H1 (cell line): Measurements from ENCODE around the gene ACTL8. TPM values are rescaled to one million over a fixed set of nuclear protein-coding genes. Genes with fewer than 3 reads are reported as not detected.

Source experiments
- CTCF ChIA-PET: fragments of 300-600 bp; sonication (Branson Sonifier 250); formaldehyde crosslinking; loops from one replicate; lab custom pipeline; 2021; ENCODE audit not compliant: partially characterized antibody; lab: Charles Lee
- POLR2A ChIA-PET: fragments of 300-600 bp; sonication (Branson Sonifier 250); formaldehyde crosslinking; loops from one replicate; lab custom pipeline; 2021; ENCODE audit warnings: inconsistent platforms; ENCODE audit not compliant: partially characterized antibody; lab: Charles Lee
- DNase-seq, 2 experiments: peaks; one replicate each; pipeline versions ENCODE4 v3.0.0 to v3.0.0-alpha.2; 2010 to 2022; ENCODE audit warnings: low spot score in 2 of 2, low read depth in 1 of 2, mixed read lengths in 1 of 2
- FAIRE-seq: peaks from 2 replicates; lab custom pipeline; 2011; peaks lifted over from hg19 to GRCh38; lab: Jason Lieb, UNC
- H2AFZ ChIP-seq: 2 replicates; pipeline ENCODE4 v1.8.1; 2012; ENCODE audit warnings: low read length, inconsistent platforms
- H2AK5ac ChIP-seq: 2 replicates; pipeline ENCODE4 v1.6.1; 2013; ENCODE audit warnings: low read depth, low read length
- H2BK120ac ChIP-seq: replicated peaks from 2 replicates; pipeline ENCODE3; 2013; ENCODE audit warnings: low read depth, low read length, inconsistent platforms
- H2BK12ac ChIP-seq: 2 replicates; pipeline ENCODE4 v1.6.1; 2013; ENCODE audit warnings: low read depth, low read length
- H2BK15ac ChIP-seq: 2 replicates; pipeline ENCODE4 v1.6.1; 2013; ENCODE audit warnings: low read length
- H2BK20ac ChIP-seq: 2 replicates; pipeline ENCODE4 v1.6.1; 2013; ENCODE audit warnings: low read length
- H2BK5ac ChIP-seq: 2 replicates; pipeline ENCODE4 v1.6.1; 2013; ENCODE audit warnings: low read depth, low read length
- H3K14ac ChIP-seq: 2 replicates; pipeline ENCODE4 v1.6.1; 2013; ENCODE audit warnings: inconsistent platforms; ENCODE audit not compliant: insufficient read length
- H3K18ac ChIP-seq: 2 replicates; pipeline ENCODE4 v1.6.1; 2013; ENCODE audit warnings: low read length; ENCODE audit errors: extremely low read depth
- H3K23ac ChIP-seq: 2 replicates; pipeline ENCODE4 v1.6.1; 2013; ENCODE audit warnings: inconsistent platforms; ENCODE audit not compliant: insufficient read length
- H3K23me2 ChIP-seq: 2 replicates; pipeline ENCODE4 v1.6.1; 2013; ENCODE audit warnings: low read depth, low read length
- H3K27ac ChIP-seq: 2 replicates; pipeline ENCODE4 v1.6.1; 2011; ENCODE audit warnings: low read depth, low read length, inconsistent platforms
- H3K27me3 ChIP-seq, 4 experiments: replicated peaks in 1 of 4; 1 replicate in 1 of 4; 2 replicates in 3 of 4; pipeline versions ENCODE4 v1.6.1 to v1.8.1; 2011 to 2013; ENCODE audit warnings: low read length in 3 of 4, mild to moderate bottlenecking in 3 of 4, inconsistent platforms in 2 of 4, mixed read lengths in 2 of 4, moderate library complexity in 1 of 4; ENCODE audit not compliant: control insufficient read depth in 3 of 4, insufficient read depth in 3 of 4; ENCODE audit errors: extremely low read depth in 1 of 4
- H3K36me3 ChIP-seq, 4 experiments: 2 replicates each; pipeline versions ENCODE4 v1.6.1 to v1.8.1; 2011 to 2013; ENCODE audit warnings: mild to moderate bottlenecking in 4 of 4, low read length in 3 of 4, moderate library complexity in 2 of 4, control low read depth in 1 of 4, inconsistent platforms in 1 of 4; ENCODE audit not compliant: insufficient read depth in 4 of 4, control insufficient read depth in 2 of 4
- H3K4ac ChIP-seq: replicated peaks from 2 replicates; pipeline ENCODE3; 2013; ENCODE audit warnings: low read length, low read depth, mixed read lengths, inconsistent platforms; ENCODE audit not compliant: insufficient read length
- H3K4me1 ChIP-seq, 4 experiments: replicated peaks in 1 of 4; 1 replicate in 1 of 4; 2 replicates in 3 of 4; pipeline versions ENCODE4 v1.6.1 to v1.8.1; 2011 to 2013; ENCODE audit warnings: low read length in 3 of 4, inconsistent platforms in 2 of 4, mixed read lengths in 1 of 4; ENCODE audit not compliant: insufficient read depth in 4 of 4, control insufficient read depth in 3 of 4
- H3K4me2 ChIP-seq, 2 experiments: 2 replicates each; pipeline versions ENCODE4 v1.6.1 to v1.8.1; 2011 to 2013; ENCODE audit warnings: low read depth in 2 of 2, low read length in 2 of 2, control low read depth in 1 of 2, inconsistent platforms in 1 of 2, mild to moderate bottlenecking in 1 of 2; ENCODE audit not compliant: insufficient read depth in 1 of 2
- H3K4me3 ChIP-seq, 4 experiments: fragments of 200-600, 300-600 bp in 1 of 4; sonication (generic), shearing (Covaris generic), sonication (Bioruptor Twin) in 1 of 4; 2 replicates each; pipeline versions ENCODE4 v1.5.1 to v1.8.1; 2011 to 2016; ENCODE audit warnings: low read length in 4 of 4, low read depth in 3 of 4, control low read depth in 2 of 4, inconsistent platforms in 2 of 4, mild to moderate bottlenecking in 2 of 4, mixed read lengths in 1 of 4, moderate library complexity in 1 of 4; ENCODE audit not compliant: insufficient read depth in 2 of 4; ENCODE audit errors: extremely low read depth in 1 of 4
- H3K56ac ChIP-seq: replicated peaks from 2 replicates; pipeline ENCODE3; 2013; ENCODE audit warnings: low read depth, mild to moderate bottlenecking, mixed read lengths, low read length, inconsistent platforms; ENCODE audit not compliant: insufficient read length
- H3K79me1 ChIP-seq: 2 replicates; pipeline ENCODE4 v1.6.1; 2013; ENCODE audit warnings: low read depth, low read length, control low read depth
- H3K79me2 ChIP-seq, 2 experiments: 2 replicates each; pipeline versions ENCODE4 v1.6.1 to v1.8.1; 2012 to 2013; ENCODE audit warnings: low read length in 2 of 2, mild to moderate bottlenecking in 2 of 2, inconsistent platforms in 1 of 2; ENCODE audit not compliant: insufficient read depth in 2 of 2, control insufficient read depth in 1 of 2
- H3K9ac ChIP-seq, 4 experiments: replicated peaks in 1 of 4; 1 replicate in 1 of 4; 2 replicates in 3 of 4; pipeline versions ENCODE4 v1.6.1 to v1.8.1; 2011 to 2013; ENCODE audit warnings: low read depth in 3 of 4, low read length in 3 of 4, control low read depth in 2 of 4, mild to moderate bottlenecking in 2 of 4, moderate library complexity in 2 of 4, inconsistent platforms in 1 of 4; ENCODE audit errors: extremely low read depth in 1 of 4
- H3K9me3 ChIP-seq, 2 experiments: 2 replicates each; pipeline versions ENCODE4 v1.6.1 to v1.8.1; 2012 to 2013; ENCODE audit warnings: mild to moderate bottlenecking in 2 of 2, moderate library complexity in 2 of 2, control low read depth in 1 of 2, inconsistent platforms in 1 of 2, low read depth in 1 of 2, low read length in 1 of 2, mixed read lengths in 1 of 2; ENCODE audit not compliant: insufficient read depth in 2 of 2
- H4K20me1 ChIP-seq, 2 experiments: replicated peaks in 1 of 2; 2 replicates each; pipeline versions ENCODE3 to v1.8.1; 2011 to 2013; ENCODE audit warnings: inconsistent platforms in 2 of 2, low read length in 2 of 2, mild to moderate bottlenecking in 1 of 2; ENCODE audit not compliant: insufficient read depth in 2 of 2, control insufficient read depth in 1 of 2
- H4K5ac ChIP-seq: 2 replicates; pipeline ENCODE4 v1.6.1; 2013; ENCODE audit warnings: low read length, low read depth, mixed read lengths, inconsistent platforms; ENCODE audit not compliant: insufficient read length
- H4K8ac ChIP-seq: 2 replicates; pipeline ENCODE4 v1.8.0; 2013; ENCODE audit warnings: mild to moderate bottlenecking, moderate library complexity, low read length, inconsistent platforms; ENCODE audit not compliant: insufficient read depth; ENCODE audit errors: extremely low read depth
- H4K91ac ChIP-seq: replicated peaks from 2 replicates; pipeline ENCODE3; 2013; ENCODE audit warnings: low read length, mixed read lengths, inconsistent platforms; ENCODE audit not compliant: insufficient read length
- BRCA1 ChIP-seq: IDR thresholded peaks from 2 replicates; pipeline ENCODE4 v1.6.1; 2012; ENCODE audit warnings: low read depth, low read length, improper control_type of control experiment
- CREB1 ChIP-seq: IDR thresholded peaks from 2 replicates; pipeline ENCODE4 v1.6.1; 2012; ENCODE audit warnings: inconsistent platforms
- JUND ChIP-seq: IDR thresholded peaks from 2 replicates; pipeline ENCODE4 v1.6.1; 2011; ENCODE audit warnings: mild to moderate bottlenecking, improper control_type of control experiment, low read length
- KDM5A ChIP-seq: fragments of 200-600 bp; IDR thresholded peaks from 2 replicates; pipeline ENCODE4 v1.7.1; 2012; ENCODE audit warnings: mild to moderate bottlenecking, low read length, inconsistent platforms, mixed read lengths
- RAD21 ChIP-seq, 2 experiments: IDR thresholded peaks in 1 of 2; conservative IDR thresholded peaks in 1 of 2; 2 replicates each; pipeline ENCODE4 v1.6.1; 2011; ENCODE audit warnings: low read depth in 2 of 2, low read length in 2 of 2, improper control_type of control experiment in 1 of 2, inconsistent platforms in 1 of 2, mild to moderate bottlenecking in 1 of 2, moderate library complexity in 1 of 2
- RNF2 ChIP-seq: fragments of 200-900, 300-1000 bp; sonication (generic); IDR thresholded peaks from 2 replicates; pipeline ENCODE4 v1.7.1; 2016; ENCODE audit warnings: borderline replicate concordance, low read depth, mild to moderate bottlenecking, antibody characterized with exemption, low read length; ENCODE audit not compliant: poor library complexity, severe bottlenecking; ENCODE audit errors: missing control alignments
- SAP30 ChIP-seq: fragments of 300-600 bp; sonication (generic); IDR thresholded peaks from 2 replicates; pipeline ENCODE4 v1.7.1; 2012; ENCODE audit warnings: low read length, moderate library complexity, mild to moderate bottlenecking, inconsistent platforms; ENCODE audit not compliant: insufficient read depth, insufficient replicate concordance
- SIRT6 ChIP-seq: IDR thresholded peaks from one replicate; pipeline ENCODE4 v1.7.1; 2012; ENCODE audit warnings: low read length, inconsistent platforms
- YY1 ChIP-seq: IDR thresholded peaks from 2 replicates; pipeline ENCODE4 v1.6.1; 2011; ENCODE audit warnings: low read depth, mild to moderate bottlenecking, low read length
- WGBS, 2 experiments: shearing (Covaris generic) in 1 of 2; methylation state at CpG; one replicate each; pipeline versions ENCODE4 v1.1.6 to v1.1.7; 2013 to 2015; ENCODE audit warnings: low lambda C conversion rate in 2 of 2, mixed read lengths in 2 of 2, inconsistent platforms in 1 of 2, low coverage in 1 of 2, missing lambda C conversion rate in 1 of 2; ENCODE audit not compliant: insufficient replicate concordance in 2 of 2, insufficient coverage in 1 of 2, insufficient read length in 1 of 2; ENCODE audit errors: extremely low coverage in 1 of 2, missing lambda C conversion rate in 1 of 2; 5-methylcytosine and 5-hydroxymethylcytosine counted together
- polyA plus RNA-seq, 7 experiments: library from polyadenylated mRNA; depleted of rRNA in 3 of 7; stranded (reverse) in 5 of 7; unstranded in 2 of 7; fragments of >200 nt in 5 of 7; fragments of 200-250 nt in 2 of 7; gene quantifications; 1 replicate in 5 of 7; 2 replicates in 1 of 7; 4 replicates in 1 of 7; pipeline versions ENCODE4 v1.2.1 to v1.2.3, GENCODE V29; 2011 to 2013; ENCODE audit warnings: missing spikeins in 2 of 7, mixed read lengths in 2 of 7
- total RNA-seq: library from RNA; stranded (reverse); fragmentation: NEBNext Ultra II Directional; extraction: Animal tissue kit (Norgen Biotek cat#: 25700); gene quantifications from 2 replicates; pipeline ENCODE4 v1.2.1, GENCODE V29; 2021
- TF ChIP-seq, protein P1 (sequence below): IDR thresholded peaks from 2 replicates; pipeline ENCODE4 v1.6.1; 2012; ENCODE audit warnings: inconsistent platforms
- TF ChIP-seq, protein P2 (sequence below): IDR thresholded peaks from 2 replicates; pipeline ENCODE4 v1.6.1; 2012; ENCODE audit warnings: low read length, inconsistent platforms

Gene ACTL8
- total and polyA plus RNA-seq, 2 of the 8 experiments (the other 6 are each of a cell fraction or from before 2014, with no cell fraction given) = 0.33 to 0.47 TPM

DNA sequence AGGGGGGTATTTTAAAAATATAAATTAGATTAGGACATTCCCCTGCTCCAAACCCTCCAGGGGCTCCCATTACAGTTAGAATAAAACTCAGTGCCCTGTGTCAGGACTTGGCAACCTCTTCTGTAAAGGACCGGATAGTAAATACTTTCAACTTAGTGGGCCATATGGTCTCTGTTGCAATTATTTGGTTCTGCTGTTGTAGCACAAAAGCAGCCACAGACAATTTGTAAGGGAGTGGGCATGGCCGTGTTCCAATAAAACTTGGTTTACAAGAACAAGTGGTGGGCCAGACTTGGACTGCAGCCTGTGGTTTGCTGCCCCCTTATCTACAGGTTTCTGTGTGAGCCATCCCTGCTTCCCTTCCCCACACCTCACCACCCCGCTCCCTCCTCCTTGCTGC is 92.0 kb downstream of the ACTL8 start:
- Histone ChIP-seq H2AK5ac (no peak overlapping the region), H3K9me3 (no peaks in the 10 kb centered on the region), H3K4ac (no peak overlapping the region), H3K4me1 (no peaks in the 10 kb centered on the region; a peak in 1 of 7 replicates), H3K27me3 (peaks cover 0 to 2% (median 0%) of the 10 kb centered on the region in 4 experiments; a peak in 2 of 7 replicates), H3K27ac (no peak overlapping the region), H2BK120ac (no peak overlapping the region), H4K20me1 (no peaks in the 10 kb centered on the region), H3K18ac (no peak overlapping the region), H3K9ac (no peak overlapping the region), H3K23me2 (no peaks in the 10 kb centered on the region), H3K23ac (no peak overlapping the region), H2BK15ac (no peak overlapping the region), H4K91ac (no peak overlapping the region), H3K14ac (no peak overlapping the region), H2BK20ac (no peak overlapping the region), H3K79me2 (no peaks in the 10 kb centered on the region), H3K4me3 (no peak overlapping the region), H2BK5ac (no peak overlapping the region), H2AFZ (no peak overlapping the region), H3K79me1 (no peaks in the 10 kb centered on the region), H2BK12ac (no peak overlapping the region), H3K4me2 (no peak overlapping the region), H3K56ac (no peak overlapping the region), H4K5ac (no peak overlapping the region), H4K8ac (no peak overlapping the region), H3K36me3 (no peaks in the 10 kb centered on the region)
- TF ChIP-seq RNF2 = no peak
- TF ChIP-seq RAD21 (IDR thresholded peaks at IDR 0.05 in 1 of 2, conservative IDR thresholded peaks at IDR 0.05 in 1 of 2; ENCODE audit: low read depth in 2 of 2, low read length in 2 of 2) = no peak
- no peak for TF ChIP-seq SAP30
- TF ChIP-seq, protein P1, sequence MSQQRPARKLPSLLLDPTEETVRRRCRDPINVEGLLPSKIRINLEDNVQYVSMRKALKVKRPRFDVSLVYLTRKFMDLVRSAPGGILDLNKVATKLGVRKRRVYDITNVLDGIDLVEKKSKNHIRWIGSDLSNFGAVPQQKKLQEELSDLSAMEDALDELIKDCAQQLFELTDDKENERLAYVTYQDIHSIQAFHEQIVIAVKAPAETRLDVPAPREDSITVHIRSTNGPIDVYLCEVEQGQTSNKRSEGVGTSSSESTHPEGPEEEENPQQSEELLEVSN = no peak
- TF ChIP-seq CREB1 = no peak
- TF ChIP-seq BRCA1 = no peak
- TF ChIP-seq KDM5A = no peak
- TF ChIP-seq, protein P2, sequence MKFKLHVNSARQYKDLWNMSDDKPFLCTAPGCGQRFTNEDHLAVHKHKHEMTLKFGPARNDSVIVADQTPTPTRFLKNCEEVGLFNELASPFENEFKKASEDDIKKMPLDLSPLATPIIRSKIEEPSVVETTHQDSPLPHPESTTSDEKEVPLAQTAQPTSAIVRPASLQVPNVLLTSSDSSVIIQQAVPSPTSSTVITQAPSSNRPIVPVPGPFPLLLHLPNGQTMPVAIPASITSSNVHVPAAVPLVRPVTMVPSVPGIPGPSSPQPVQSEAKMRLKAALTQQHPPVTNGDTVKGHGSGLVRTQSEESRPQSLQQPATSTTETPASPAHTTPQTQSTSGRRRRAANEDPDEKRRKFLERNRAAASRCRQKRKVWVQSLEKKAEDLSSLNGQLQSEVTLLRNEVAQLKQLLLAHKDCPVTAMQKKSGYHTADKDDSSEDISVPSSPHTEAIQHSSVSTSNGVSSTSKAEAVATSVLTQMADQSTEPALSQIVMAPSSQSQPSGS = no peak
- no peak for TF ChIP-seq YY1
- TF ChIP-seq SIRT6 = no peak
- TF ChIP-seq JUND = no peak
- DNase-seq (no peak), FAIRE-seq (no peak)
- CTCF ChIA-PET = no interaction called here
- POLR2A ChIA-PET = no interaction called here
- 86% methylated on average over 3 of the region's 3 CpGs; no CpG with 5 or more reads in 1 of the 2 experiments for WGBS, 2 experiments
